GM19025 (cell line): ENCODE data around the gene DOHH.
"Not testable (repeated sequence)": the region's sequence is repeated elsewhere in the genome, so short reads cannot be mapped to it uniquely, and the experiment has no call there.

Experiments
- ATAC-seq: cut with Tn5 transposase; IDR thresholded peaks from one replicate; pipeline ENCODE4 v1.9.1; 2021; ENCODE audit warnings: mild to moderate bottlenecking, low read depth, moderate library complexity; ENCODE audit not compliant: unreplicated experiment

Gene DOHH

GRCh38 chr19:3446657-3447056 is 53.8 kb downstream of the DOHH start:
- not testable (repeated sequence) for ATAC-seq

DNA sequence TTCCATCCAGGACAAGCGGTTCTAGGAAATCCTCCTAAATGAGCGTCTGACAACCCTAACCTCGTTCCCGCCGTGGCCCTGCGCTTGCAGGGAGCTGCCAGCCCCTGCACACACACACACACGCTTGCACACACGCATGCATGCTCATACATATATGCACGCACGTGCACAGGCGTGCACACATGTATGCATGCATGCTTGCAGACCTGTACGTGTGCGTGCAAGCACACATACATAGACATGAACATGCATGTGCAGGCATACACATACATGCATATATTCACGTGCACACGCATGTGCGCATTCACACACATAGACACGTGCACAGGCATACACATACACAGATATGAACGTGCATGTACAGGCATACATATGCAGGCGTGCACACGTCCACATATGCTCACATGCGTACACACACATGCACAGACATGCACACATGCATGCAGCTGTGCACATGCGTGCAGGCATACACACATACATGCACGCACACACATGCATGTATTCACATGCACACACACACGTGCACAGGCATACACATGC is 55.7 kb downstream of the DOHH start:
- no peak for ATAC-seq

- no peak for ATAC-seq
Observed at GRCh38 chr19:3443840-3444694, 56.4 kb downstream of the DOHH start.

DNA sequence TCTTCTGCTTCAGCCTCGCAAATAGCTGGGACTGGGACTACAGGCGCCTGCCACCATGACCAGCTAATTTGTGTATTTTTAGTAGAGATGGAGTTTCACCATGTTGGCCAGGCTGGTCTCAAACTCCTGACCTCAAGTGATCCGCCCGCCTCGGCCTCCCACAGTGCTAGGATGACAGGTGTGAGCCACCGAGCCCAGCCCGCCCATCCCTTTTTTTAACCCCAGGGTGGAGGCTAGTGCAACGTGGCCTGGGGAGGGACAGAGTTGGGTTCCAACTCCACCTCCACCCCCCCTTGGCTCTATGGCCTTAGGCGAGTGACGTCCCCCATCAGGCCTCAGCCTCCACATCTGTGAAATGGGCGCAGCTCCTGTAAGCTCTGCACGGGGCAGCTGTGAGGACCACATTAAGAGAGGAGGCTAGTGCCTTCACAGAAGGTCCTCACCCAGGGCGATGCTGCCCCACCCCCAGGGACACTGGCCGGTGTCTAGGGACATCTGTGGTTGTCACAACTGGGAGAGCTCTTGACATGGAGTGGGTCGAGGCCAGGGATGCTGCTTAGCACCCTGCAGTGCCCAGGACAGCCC is 57.9 kb downstream of the DOHH start:
- ATAC-seq, result no peak

DNA sequence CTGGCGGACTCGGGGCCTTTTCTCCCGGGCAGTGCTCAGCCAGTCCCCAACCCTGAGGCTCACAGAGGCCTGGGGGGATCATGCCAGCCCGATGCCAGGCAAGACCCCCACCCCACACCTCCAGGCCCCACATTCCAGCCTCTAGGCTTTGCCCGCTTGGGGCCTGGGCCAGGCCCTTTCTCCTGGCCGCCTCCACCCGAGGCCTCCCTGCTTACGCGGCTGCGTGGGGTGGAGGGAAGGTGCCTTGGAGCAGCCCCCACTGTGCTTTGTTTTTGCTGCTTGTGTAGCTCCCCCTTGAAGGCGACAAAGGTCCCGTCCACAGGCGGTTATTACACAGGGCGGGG is 58.5 kb downstream of the DOHH start:
- ATAC-seq, result no peak

DNA sequence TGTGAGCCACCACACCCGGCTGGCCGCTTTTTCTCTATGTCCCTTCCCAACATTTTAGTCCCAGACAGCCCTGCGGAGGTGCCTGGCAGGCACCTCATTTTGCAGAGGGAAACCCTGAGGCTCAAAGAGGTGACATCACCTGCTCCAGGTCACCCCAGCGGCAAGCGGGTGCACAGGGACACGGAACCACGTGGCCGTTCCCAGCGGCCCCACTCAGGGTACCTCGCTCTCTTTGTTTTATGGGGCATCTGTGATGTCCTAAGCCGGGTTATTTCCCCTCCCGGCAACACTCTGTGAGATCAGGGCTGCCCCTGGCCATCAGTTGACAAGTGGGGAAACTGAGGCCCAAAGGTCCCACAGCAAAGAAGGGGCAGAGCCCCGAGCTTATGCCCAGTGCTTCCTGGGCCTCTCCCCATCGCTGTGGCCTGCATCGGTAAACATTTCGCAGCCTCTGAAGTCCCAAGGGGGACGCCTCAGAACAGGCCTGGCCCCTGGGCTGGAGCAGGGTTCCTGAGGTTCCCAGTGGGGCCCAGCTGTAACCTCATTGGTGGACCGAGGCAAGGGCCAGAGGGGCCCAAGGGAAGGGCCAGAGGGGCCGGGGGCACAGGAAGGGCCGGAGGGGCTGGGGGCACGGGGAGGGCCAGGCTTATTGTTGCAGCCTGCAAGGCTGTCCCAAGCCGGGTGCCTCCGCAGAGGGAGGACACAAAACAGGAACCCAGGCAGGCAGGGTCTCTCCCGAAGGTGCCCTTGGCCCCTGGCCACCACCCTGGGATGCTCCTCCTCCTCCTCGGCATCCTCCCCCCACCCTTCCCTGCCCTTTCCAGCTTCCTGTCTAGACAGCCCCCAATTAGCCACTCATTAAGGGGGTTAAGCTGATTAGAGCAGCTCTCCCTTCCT is 59.1 kb downstream of the DOHH start:
- ATAC-seq, result no peak
